Muscle layer of duodenum (tissue), 2 donors: Measurements from ENCODE around the gene PACSIN1.

Source experiments
- H3K27ac ChIP-seq: one replicate; pipeline ENCODE4 v1.7.0; 2013; ENCODE audit warnings: mild to moderate bottlenecking, low read length
- H3K27me3 ChIP-seq: one replicate; pipeline ENCODE4 v1.7.0; 2013; ENCODE audit warnings: low read depth, mild to moderate bottlenecking, control low read depth, low read length
- H3K36me3 ChIP-seq, 2 donors: one replicate each; pipeline ENCODE4 v1.7.0; 2013; ENCODE audit warnings: low read length in 2 of 2, control low read depth in 1 of 2, mild to moderate bottlenecking in 1 of 2; ENCODE audit not compliant: insufficient read depth in 2 of 2, control insufficient read depth in 1 of 2
- H3K4me1 ChIP-seq, 2 donors: one replicate each; pipeline ENCODE4 v1.7.0; 2013; ENCODE audit warnings: low read length in 2 of 2, mild to moderate bottlenecking in 2 of 2, control low read depth in 1 of 2, moderate library complexity in 1 of 2; ENCODE audit not compliant: insufficient read depth in 2 of 2, control insufficient read depth in 1 of 2
- H3K4me3 ChIP-seq, 2 donors: one replicate each; pipeline ENCODE4 v1.7.0; 2013; ENCODE audit warnings: low read length in 2 of 2, low read depth in 1 of 2, mild to moderate bottlenecking in 1 of 2
- H3K9me3 ChIP-seq, 2 donors: one replicate each; pipeline ENCODE4 v1.7.0; 2013; ENCODE audit warnings: low read length in 2 of 2, control low read depth in 1 of 2, mild to moderate bottlenecking in 1 of 2; ENCODE audit not compliant: control insufficient read depth in 1 of 2
- donor health status: healthy.

PACSIN1 gene

GRCh38 chr6:34553146-34553545 lies 87.3 kb downstream of the PACSIN1 start:
- no peaks in the 10 kb centered on the region for H3K36me3 ChIP-seq
- H3K4me1 ChIP-seq, result no peaks in the 10 kb centered on the region
- no peaks in the 10 kb centered on the region for H3K27me3 ChIP-seq
- peaks cover 0 to 2% of the 10 kb centered on the region in 2 donors for H3K9me3 ChIP-seq
- no peak overlapping the region for H3K4me3 ChIP-seq
- H3K27ac ChIP-seq, result no peak overlapping the region

GRCh38 chr6:34553750-34554149 lies 87.9 kb downstream of the PACSIN1 start:
- H3K9me3 ChIP-seq, result peaks cover 0 to 6% of the 10 kb centered on the region in 2 donors
- H3K4me1 ChIP-seq, result no peaks in the 10 kb centered on the region
- H3K4me3 ChIP-seq, result no peak overlapping the region
- no peak overlapping the region for H3K27ac ChIP-seq
- H3K27me3 ChIP-seq, result no peaks in the 10 kb centered on the region
- no peaks in the 10 kb centered on the region for H3K36me3 ChIP-seq

- H3K27ac ChIP-seq, result no peak overlapping the region
- H3K27me3 ChIP-seq, result no peaks in the 10 kb centered on the region
- H3K4me3 ChIP-seq, result no peak overlapping the region
- no peaks in the 10 kb centered on the region for H3K36me3 ChIP-seq
- no peaks in the 10 kb centered on the region for H3K4me1 ChIP-seq
- peaks cover 0 to 9% of the 10 kb centered on the region in 2 donors for H3K9me3 ChIP-seq
Measured at GRCh38 chr6:34554291-34555006, 88.6 kb downstream of the PACSIN1 start.

- H3K27ac ChIP-seq, result no peak overlapping the region
Measured at GRCh38 chr6:34555007-34555322, 89.1 kb downstream of the PACSIN1 start.

GRCh38 chr6:34555328-34555727 lies 89.5 kb downstream of the PACSIN1 start:
- H3K27ac ChIP-seq, result no peak overlapping the region

More at GRCh38 chr6:34555007-34555322, 89.1 kb downstream of the PACSIN1 start:
- no peak overlapping the region for H3K4me3 ChIP-seq
- no peaks in the 10 kb centered on the region for H3K36me3 ChIP-seq
- H3K27me3 ChIP-seq, result no peaks in the 10 kb centered on the region
- peaks cover 0 to 9% of the 10 kb centered on the region in 2 donors for H3K9me3 ChIP-seq
- no peaks in the 10 kb centered on the region for H3K4me1 ChIP-seq

GRCh38 chr6:34556031-34556471 lies 90.2 kb downstream of the PACSIN1 start, which contains the start of gene SPDEF:
Gene SPDEF (minus strand): TSS chr6:34556329. CDS start chr6:34544455, 11,874 bp downstream.
- no peak within 1 kb of the TSS for H3K27ac ChIP-seq
- no peak within 1 kb of the TSS for H3K4me3 ChIP-seq
- H3K36me3 ChIP-seq, result no peaks in the 10 kb centered on the region
- peaks cover 0 to 9% of the 10 kb centered on the region in 2 donors for H3K9me3 ChIP-seq
- H3K27me3 ChIP-seq, result no peaks in the 10 kb centered on the region
- H3K4me1 ChIP-seq, result no peaks in the 10 kb centered on the region

More at GRCh38 chr6:34555328-34555727, 89.5 kb downstream of the PACSIN1 start:
- H3K27me3 ChIP-seq, result no peaks in the 10 kb centered on the region
- no peak overlapping the region for H3K4me3 ChIP-seq
- peaks cover 0 to 9% of the 10 kb centered on the region in 2 donors for H3K9me3 ChIP-seq
- no peaks in the 10 kb centered on the region for H3K4me1 ChIP-seq
- no peaks in the 10 kb centered on the region for H3K36me3 ChIP-seq

GRCh38 chr6:34556493-34556892 lies 90.6 kb downstream of the PACSIN1 start:
- no peaks in the 10 kb centered on the region for H3K27me3 ChIP-seq
- peaks cover 0 to 9% of the 10 kb centered on the region in 2 donors for H3K9me3 ChIP-seq
- no peak overlapping the region for H3K27ac ChIP-seq
- H3K36me3 ChIP-seq, result no peaks in the 10 kb centered on the region
- H3K4me1 ChIP-seq, result no peaks in the 10 kb centered on the region
- H3K4me3 ChIP-seq, result no peak overlapping the region

- Histone ChIP-seq H3K27ac (no peak overlapping the region), H3K27me3 (no peaks in the 10 kb centered on the region), H3K4me1 (no peaks in the 10 kb centered on the region), H3K4me3 (no peak overlapping the region), H3K9me3 (peaks cover 0 to 9% of the 10 kb centered on the region in 2 donors), H3K36me3 (no peaks in the 10 kb centered on the region)
Measured at GRCh38 chr6:34557228-34557627, 91.4 kb downstream of the PACSIN1 start.

- Histone ChIP-seq H3K4me3 (no peak overlapping the region), H3K27me3 (no peaks in the 10 kb centered on the region), H3K27ac (no peak overlapping the region), H3K9me3 (peaks cover 0 to 9% of the 10 kb centered on the region in 2 donors), H3K4me1 (no peaks in the 10 kb centered on the region), H3K36me3 (no peaks in the 10 kb centered on the region)
Measured at GRCh38 chr6:34558172-34558714, 92.4 kb downstream of the PACSIN1 start.

GRCh38 chr6:34559651-34560365 lies 93.9 kb downstream of the PACSIN1 start:
- H3K4me1 ChIP-seq, result no peaks in the 10 kb centered on the region

GRCh38 chr6:34560366-34561226 lies 94.7 kb downstream of the PACSIN1 start:
- Histone ChIP-seq H3K27me3 (no peaks in the 10 kb centered on the region), H3K27ac (no peak overlapping the region), H3K4me3 (no peak overlapping the region), H3K36me3 (no peaks in the 10 kb centered on the region), H3K4me1 (no peaks in the 10 kb centered on the region), H3K9me3 (peaks cover 0 to 9% of the 10 kb centered on the region in 2 donors)

More at GRCh38 chr6:34559651-34560365, 93.9 kb downstream of the PACSIN1 start:
- Histone ChIP-seq H3K36me3 (no peaks in the 10 kb centered on the region), H3K27ac (no peak overlapping the region), H3K27me3 (no peaks in the 10 kb centered on the region), H3K4me3 (no peak overlapping the region), H3K9me3 (peaks cover 0 to 9% of the 10 kb centered on the region in 2 donors)
